GM10248 (cell line): ENCODE measurements around the gene AUTS2.
"Not testable (repeated sequence)": the region's sequence is repeated elsewhere in the genome, so short reads cannot be mapped to it uniquely, and the experiment has no call there.

Experiments
- CTCF ChIA-PET: fragments of 300-600 bp; sonication (Branson Sonifier 250); formaldehyde crosslinking; extraction: SDS; loops from one replicate; lab custom pipeline; 2021; ENCODE audit warnings: antibody characterized with exemption; lab: Yijun Ruan, JAX
- POLR2A ChIA-PET: fragments of 350-650 bp; sonication (Branson Sonifier 250); formaldehyde crosslinking; extraction: SDS; loops from one replicate; lab custom pipeline; 2020; ENCODE audit warnings: antibody characterized with exemption; lab: Yijun Ruan, JAX
- DNase-seq: peaks from one replicate; pipeline ENCODE4 v3.0.0; 2012; ENCODE audit errors: extremely low spot score
- TF ChIP-seq, protein P1 (sequence below): IDR thresholded peaks from 2 replicates; pipeline ENCODE4 v1.5.1; 2012; ENCODE audit warnings: mild to moderate bottlenecking, low read depth; ENCODE audit errors: extremely low read depth, missing control alignments, control extremely low read depth

AUTS2 gene

DNA sequence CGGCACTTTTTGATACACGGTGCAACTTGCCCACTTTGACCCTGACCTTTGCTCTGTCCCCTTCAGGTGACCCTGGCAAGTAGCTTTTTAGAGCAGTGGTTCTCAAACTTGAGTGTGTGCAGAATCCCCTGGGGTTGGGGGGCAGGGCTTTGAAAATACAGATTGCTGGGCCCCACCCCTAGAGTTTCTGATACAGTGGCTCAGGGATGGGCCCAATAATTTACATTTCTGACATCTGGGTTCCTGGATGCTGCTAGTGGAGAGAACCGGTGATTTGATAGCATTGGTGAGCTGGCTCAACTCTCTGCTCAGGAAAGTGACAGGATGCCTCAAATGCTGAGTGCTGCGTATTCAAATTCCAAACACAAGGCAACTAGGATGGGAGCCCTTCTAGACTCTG is 995.9 kb downstream of the AUTS2 start:
- CTCF ChIA-PET = no interaction called here
- no peak for DNase-seq
- POLR2A ChIA-PET = no interaction called here
- TF ChIP-seq, protein P1, sequence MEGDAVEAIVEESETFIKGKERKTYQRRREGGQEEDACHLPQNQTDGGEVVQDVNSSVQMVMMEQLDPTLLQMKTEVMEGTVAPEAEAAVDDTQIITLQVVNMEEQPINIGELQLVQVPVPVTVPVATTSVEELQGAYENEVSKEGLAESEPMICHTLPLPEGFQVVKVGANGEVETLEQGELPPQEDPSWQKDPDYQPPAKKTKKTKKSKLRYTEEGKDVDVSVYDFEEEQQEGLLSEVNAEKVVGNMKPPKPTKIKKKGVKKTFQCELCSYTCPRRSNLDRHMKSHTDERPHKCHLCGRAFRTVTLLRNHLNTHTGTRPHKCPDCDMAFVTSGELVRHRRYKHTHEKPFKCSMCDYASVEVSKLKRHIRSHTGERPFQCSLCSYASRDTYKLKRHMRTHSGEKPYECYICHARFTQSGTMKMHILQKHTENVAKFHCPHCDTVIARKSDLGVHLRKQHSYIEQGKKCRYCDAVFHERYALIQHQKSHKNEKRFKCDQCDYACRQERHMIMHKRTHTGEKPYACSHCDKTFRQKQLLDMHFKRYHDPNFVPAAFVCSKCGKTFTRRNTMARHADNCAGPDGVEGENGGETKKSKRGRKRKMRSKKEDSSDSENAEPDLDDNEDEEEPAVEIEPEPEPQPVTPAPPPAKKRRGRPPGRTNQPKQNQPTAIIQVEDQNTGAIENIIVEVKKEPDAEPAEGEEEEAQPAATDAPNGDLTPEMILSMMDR = no peak

DNA sequence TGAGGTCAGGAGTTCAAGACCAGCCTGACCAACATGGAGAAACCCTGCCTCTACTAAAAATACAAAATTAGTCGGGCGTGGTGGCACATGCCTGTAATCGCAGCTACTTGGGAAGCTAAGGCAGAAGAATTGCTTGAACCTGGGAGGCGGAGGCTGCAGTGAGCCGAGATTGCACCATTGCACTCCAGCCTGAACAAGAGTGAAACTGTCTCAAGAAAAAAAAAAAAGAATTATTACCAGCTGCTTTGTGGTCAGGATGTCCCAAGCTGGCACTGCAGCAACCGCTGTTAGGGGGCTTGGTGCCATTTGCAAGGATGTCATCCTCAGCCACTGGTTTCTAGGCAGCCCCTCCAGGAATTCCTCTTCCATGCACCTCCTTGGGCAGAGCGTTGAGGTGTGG is 996.6 kb downstream of the AUTS2 start:
- CTCF ChIA-PET = interaction anchor here (1.7 kb wide), 1 partner anchor 17 kb away, joined by 3 read pairs; no protein-coding TSS in a partner anchor
- POLR2A ChIA-PET, DNase-seq: not testable (repeated sequence)

DNA sequence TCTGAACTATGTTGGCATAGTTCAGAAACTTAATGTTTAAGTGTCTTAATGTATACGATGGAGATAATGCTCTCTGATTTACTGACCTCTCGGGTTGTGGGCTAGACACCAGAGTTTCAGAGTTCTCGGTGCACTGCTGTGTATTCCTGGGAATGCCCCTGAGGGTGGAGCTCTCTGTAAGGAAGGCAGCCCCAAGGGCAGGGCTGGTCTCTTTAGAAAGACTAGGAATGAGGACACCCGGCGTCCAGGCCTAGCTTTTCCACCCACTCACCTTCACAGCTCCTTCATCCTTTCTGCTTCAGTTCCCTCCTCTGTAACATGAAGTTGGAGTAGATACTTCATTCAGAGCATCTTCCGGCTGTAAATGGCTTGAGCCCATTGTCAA is 997.1 kb downstream of the AUTS2 start:
- ChIA-PET POLR2A (no interaction called here), CTCF (interaction anchor here (1.7 kb wide), 1 partner anchor 18 kb away, joined by 3 read pairs; no protein-coding TSS in a partner anchor)
- TF ChIP-seq, protein P1 = no peak
- no peak for DNase-seq

DNA sequence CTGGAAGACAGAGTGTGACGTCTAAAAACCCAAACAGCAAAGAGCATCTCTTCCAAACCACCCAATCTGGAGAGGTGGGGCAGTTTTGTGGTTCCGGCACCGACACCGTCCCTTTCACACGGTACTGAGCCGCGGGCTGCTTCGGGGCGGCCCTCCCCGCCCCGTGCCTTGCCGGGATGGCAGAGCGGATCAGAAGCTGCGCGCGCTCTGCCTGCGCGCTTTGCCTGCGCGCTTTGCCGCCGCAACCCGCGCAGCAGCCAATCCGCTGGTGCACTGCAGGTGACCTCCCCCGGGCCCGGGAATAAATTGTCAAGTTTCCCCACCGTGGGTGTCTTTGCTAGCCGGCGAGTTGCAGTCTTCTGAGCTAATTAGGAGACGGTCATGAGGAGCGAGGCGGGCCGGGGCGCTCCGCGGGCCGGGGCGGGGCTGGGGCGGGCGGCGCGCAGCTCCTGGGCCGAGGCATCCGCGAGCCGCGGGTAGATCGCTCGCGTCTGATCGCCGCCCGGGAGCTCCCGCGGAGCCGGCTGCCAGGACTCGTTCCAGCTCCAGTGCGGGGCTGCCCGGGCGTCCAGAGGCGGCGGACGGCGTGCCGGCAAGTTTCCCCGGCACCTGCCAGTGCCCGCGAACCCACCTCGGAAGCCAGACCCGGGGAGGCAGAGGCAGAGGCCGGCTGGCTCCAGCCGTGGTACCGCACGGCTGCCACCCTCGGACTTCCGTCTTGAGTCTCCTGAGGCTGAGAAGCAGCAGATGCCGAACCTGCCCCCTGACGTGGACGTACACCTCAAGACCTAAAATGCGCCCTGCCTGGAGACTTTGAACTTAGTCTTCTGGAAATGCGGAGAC is 997.7 kb downstream of the AUTS2 start:
- ChIA-PET CTCF (interaction anchor here (1.7 kb wide), 1 partner anchor 18 kb away, joined by 3 read pairs; no protein-coding TSS in a partner anchor), POLR2A (no interaction called here)
- TF ChIP-seq, protein P1 = no peak
- DNase-seq = peak; percentile 34

DNA sequence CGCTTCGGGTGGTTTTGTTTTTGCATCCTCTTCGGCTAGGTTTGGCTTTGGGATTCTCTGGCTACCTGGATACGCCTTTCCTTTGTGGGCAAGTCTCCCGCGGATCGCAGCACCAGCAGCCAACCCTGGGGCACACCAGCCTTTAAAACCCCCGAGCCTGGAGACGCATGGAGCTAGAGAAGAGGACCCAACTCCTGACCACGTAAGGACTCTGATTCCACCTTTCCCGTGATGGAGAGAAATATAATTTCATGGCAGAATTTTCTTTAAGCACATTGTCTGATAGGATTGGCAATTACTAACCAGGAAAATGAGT is 998.3 kb downstream of the AUTS2 start:
- TF ChIP-seq, protein P1 = no peak
- ChIA-PET POLR2A (no interaction called here), CTCF (no interaction called here)
- DNase-seq = no peak

DNA sequence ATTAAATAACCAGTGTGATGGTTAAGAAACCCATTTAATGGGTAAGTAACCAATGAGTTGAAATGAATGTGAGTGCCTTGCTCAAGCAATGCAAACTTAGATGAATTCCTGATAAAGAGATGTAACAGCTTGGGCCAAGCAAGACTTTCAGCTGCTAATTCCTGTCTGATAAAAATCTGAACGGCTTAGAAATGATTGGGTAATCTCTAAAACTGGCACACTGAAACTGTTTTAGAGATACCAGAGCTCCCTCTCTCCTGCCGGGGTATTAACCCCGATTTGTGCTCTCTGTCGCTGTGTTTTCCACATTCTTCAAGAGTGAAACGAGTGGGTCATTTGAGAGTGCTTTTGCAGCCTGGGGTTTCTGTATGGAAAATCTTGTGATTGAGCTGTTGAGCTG is 998.8 kb downstream of the AUTS2 start:
- no peak for DNase-seq

DNA sequence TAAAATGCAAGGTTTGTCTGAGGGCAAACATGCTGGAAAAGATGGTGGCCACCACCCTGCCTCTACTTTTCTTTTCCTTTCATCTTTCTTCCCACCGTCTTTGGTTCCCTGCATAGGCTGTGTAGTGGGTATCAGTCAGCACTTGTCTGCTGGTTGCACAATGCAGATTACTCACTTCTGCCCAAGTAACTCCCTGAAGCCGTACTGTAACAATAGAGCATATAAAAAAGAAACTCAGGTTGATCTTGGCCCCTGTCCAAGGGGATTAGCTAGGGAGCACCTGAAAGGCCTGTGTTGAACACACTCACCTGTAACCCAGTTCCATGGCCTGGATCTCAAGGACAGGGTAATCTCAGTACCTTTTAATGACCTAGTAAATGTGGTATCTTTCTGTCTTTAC is 1000.7 kb downstream of the AUTS2 start:
- TF ChIP-seq, protein P1 = no peak
- CTCF ChIA-PET = no interaction called here
- POLR2A ChIA-PET = no interaction called here
- no peak for DNase-seq

More for the DNA sequence above, 998.8 kb downstream of the AUTS2 start:
- TF ChIP-seq, protein P1 = no peak
- POLR2A ChIA-PET = no interaction called here
- CTCF ChIA-PET = no interaction called here
